H1 (cell line): Measurements from ENCODE around the gene KRTAP3-2. TPM values are rescaled to one million over a fixed set of nuclear protein-coding genes. Genes with fewer than 3 reads are reported as not detected.

Source experiments
- CTCF ChIA-PET: fragments of 300-600 bp; sonication (Branson Sonifier 250); formaldehyde crosslinking; loops from one replicate; lab custom pipeline; 2021; ENCODE audit not compliant: partially characterized antibody; lab: Charles Lee
- POLR2A ChIA-PET: fragments of 300-600 bp; sonication (Branson Sonifier 250); formaldehyde crosslinking; loops from one replicate; lab custom pipeline; 2021; ENCODE audit warnings: inconsistent platforms; ENCODE audit not compliant: partially characterized antibody; lab: Charles Lee
- DNase-seq, 2 experiments: peaks; one replicate each; pipeline versions ENCODE4 v3.0.0 to v3.0.0-alpha.2; 2010 to 2022; ENCODE audit warnings: low spot score in 2 of 2, low read depth in 1 of 2, mixed read lengths in 1 of 2
- FAIRE-seq: peaks from 2 replicates; lab custom pipeline; 2011; peaks lifted over from hg19 to GRCh38; lab: Jason Lieb, UNC
- H2AFZ ChIP-seq: 2 replicates; pipeline ENCODE4 v1.8.1; 2012; ENCODE audit warnings: low read length, inconsistent platforms
- H2AK5ac ChIP-seq: 2 replicates; pipeline ENCODE4 v1.6.1; 2013; ENCODE audit warnings: low read depth, low read length
- H2BK120ac ChIP-seq: replicated peaks from 2 replicates; pipeline ENCODE3; 2013; ENCODE audit warnings: low read depth, low read length, inconsistent platforms
- H2BK12ac ChIP-seq: 2 replicates; pipeline ENCODE4 v1.6.1; 2013; ENCODE audit warnings: low read depth, low read length
- H2BK15ac ChIP-seq: 2 replicates; pipeline ENCODE4 v1.6.1; 2013; ENCODE audit warnings: low read length
- H2BK20ac ChIP-seq: 2 replicates; pipeline ENCODE4 v1.6.1; 2013; ENCODE audit warnings: low read length
- H2BK5ac ChIP-seq: 2 replicates; pipeline ENCODE4 v1.6.1; 2013; ENCODE audit warnings: low read depth, low read length
- H3K14ac ChIP-seq: 2 replicates; pipeline ENCODE4 v1.6.1; 2013; ENCODE audit warnings: inconsistent platforms; ENCODE audit not compliant: insufficient read length
- H3K18ac ChIP-seq: 2 replicates; pipeline ENCODE4 v1.6.1; 2013; ENCODE audit warnings: low read length; ENCODE audit errors: extremely low read depth
- H3K23ac ChIP-seq: 2 replicates; pipeline ENCODE4 v1.6.1; 2013; ENCODE audit warnings: inconsistent platforms; ENCODE audit not compliant: insufficient read length
- H3K23me2 ChIP-seq: 2 replicates; pipeline ENCODE4 v1.6.1; 2013; ENCODE audit warnings: low read depth, low read length
- H3K27ac ChIP-seq: 2 replicates; pipeline ENCODE4 v1.6.1; 2011; ENCODE audit warnings: low read depth, low read length, inconsistent platforms
- H3K27me3 ChIP-seq, 4 experiments: replicated peaks in 1 of 4; 1 replicate in 1 of 4; 2 replicates in 3 of 4; pipeline versions ENCODE4 v1.6.1 to v1.8.1; 2011 to 2013; ENCODE audit warnings: low read length in 3 of 4, mild to moderate bottlenecking in 3 of 4, inconsistent platforms in 2 of 4, mixed read lengths in 2 of 4, moderate library complexity in 1 of 4; ENCODE audit not compliant: control insufficient read depth in 3 of 4, insufficient read depth in 3 of 4; ENCODE audit errors: extremely low read depth in 1 of 4
- H3K36me3 ChIP-seq, 4 experiments: 2 replicates each; pipeline versions ENCODE4 v1.6.1 to v1.8.1; 2011 to 2013; ENCODE audit warnings: mild to moderate bottlenecking in 4 of 4, low read length in 3 of 4, moderate library complexity in 2 of 4, control low read depth in 1 of 4, inconsistent platforms in 1 of 4; ENCODE audit not compliant: insufficient read depth in 4 of 4, control insufficient read depth in 2 of 4
- H3K4ac ChIP-seq: replicated peaks from 2 replicates; pipeline ENCODE3; 2013; ENCODE audit warnings: low read length, low read depth, mixed read lengths, inconsistent platforms; ENCODE audit not compliant: insufficient read length
- H3K4me1 ChIP-seq, 4 experiments: replicated peaks in 1 of 4; 1 replicate in 1 of 4; 2 replicates in 3 of 4; pipeline versions ENCODE4 v1.6.1 to v1.8.1; 2011 to 2013; ENCODE audit warnings: low read length in 3 of 4, inconsistent platforms in 2 of 4, mixed read lengths in 1 of 4; ENCODE audit not compliant: insufficient read depth in 4 of 4, control insufficient read depth in 3 of 4
- H3K4me2 ChIP-seq, 2 experiments: 2 replicates each; pipeline versions ENCODE4 v1.6.1 to v1.8.1; 2011 to 2013; ENCODE audit warnings: low read depth in 2 of 2, low read length in 2 of 2, control low read depth in 1 of 2, inconsistent platforms in 1 of 2, mild to moderate bottlenecking in 1 of 2; ENCODE audit not compliant: insufficient read depth in 1 of 2
- H3K4me3 ChIP-seq, 4 experiments: fragments of 200-600, 300-600 bp in 1 of 4; sonication (generic), shearing (Covaris generic), sonication (Bioruptor Twin) in 1 of 4; 2 replicates each; pipeline versions ENCODE4 v1.5.1 to v1.8.1; 2011 to 2016; ENCODE audit warnings: low read length in 4 of 4, low read depth in 3 of 4, control low read depth in 2 of 4, inconsistent platforms in 2 of 4, mild to moderate bottlenecking in 2 of 4, mixed read lengths in 1 of 4, moderate library complexity in 1 of 4; ENCODE audit not compliant: insufficient read depth in 2 of 4; ENCODE audit errors: extremely low read depth in 1 of 4
- H3K56ac ChIP-seq: replicated peaks from 2 replicates; pipeline ENCODE3; 2013; ENCODE audit warnings: low read depth, mild to moderate bottlenecking, mixed read lengths, low read length, inconsistent platforms; ENCODE audit not compliant: insufficient read length
- H3K79me1 ChIP-seq: 2 replicates; pipeline ENCODE4 v1.6.1; 2013; ENCODE audit warnings: low read depth, low read length, control low read depth
- H3K79me2 ChIP-seq, 2 experiments: 2 replicates each; pipeline versions ENCODE4 v1.6.1 to v1.8.1; 2012 to 2013; ENCODE audit warnings: low read length in 2 of 2, mild to moderate bottlenecking in 2 of 2, inconsistent platforms in 1 of 2; ENCODE audit not compliant: insufficient read depth in 2 of 2, control insufficient read depth in 1 of 2
- H3K9ac ChIP-seq, 4 experiments: replicated peaks in 1 of 4; 1 replicate in 1 of 4; 2 replicates in 3 of 4; pipeline versions ENCODE4 v1.6.1 to v1.8.1; 2011 to 2013; ENCODE audit warnings: low read depth in 3 of 4, low read length in 3 of 4, control low read depth in 2 of 4, mild to moderate bottlenecking in 2 of 4, moderate library complexity in 2 of 4, inconsistent platforms in 1 of 4; ENCODE audit errors: extremely low read depth in 1 of 4
- H3K9me3 ChIP-seq, 2 experiments: 2 replicates each; pipeline versions ENCODE4 v1.6.1 to v1.8.1; 2012 to 2013; ENCODE audit warnings: mild to moderate bottlenecking in 2 of 2, moderate library complexity in 2 of 2, control low read depth in 1 of 2, inconsistent platforms in 1 of 2, low read depth in 1 of 2, low read length in 1 of 2, mixed read lengths in 1 of 2; ENCODE audit not compliant: insufficient read depth in 2 of 2
- H4K20me1 ChIP-seq, 2 experiments: replicated peaks in 1 of 2; 2 replicates each; pipeline versions ENCODE3 to v1.8.1; 2011 to 2013; ENCODE audit warnings: inconsistent platforms in 2 of 2, low read length in 2 of 2, mild to moderate bottlenecking in 1 of 2; ENCODE audit not compliant: insufficient read depth in 2 of 2, control insufficient read depth in 1 of 2
- H4K5ac ChIP-seq: 2 replicates; pipeline ENCODE4 v1.6.1; 2013; ENCODE audit warnings: low read length, low read depth, mixed read lengths, inconsistent platforms; ENCODE audit not compliant: insufficient read length
- H4K8ac ChIP-seq: 2 replicates; pipeline ENCODE4 v1.8.0; 2013; ENCODE audit warnings: mild to moderate bottlenecking, moderate library complexity, low read length, inconsistent platforms; ENCODE audit not compliant: insufficient read depth; ENCODE audit errors: extremely low read depth
- H4K91ac ChIP-seq: replicated peaks from 2 replicates; pipeline ENCODE3; 2013; ENCODE audit warnings: low read length, mixed read lengths, inconsistent platforms; ENCODE audit not compliant: insufficient read length
- CTBP2 ChIP-seq: IDR thresholded peaks from 2 replicates; pipeline ENCODE4 v1.7.0; 2011; ENCODE audit warnings: borderline replicate concordance, mild to moderate bottlenecking, moderate library complexity, mixed read lengths, low read length; ENCODE audit not compliant: insufficient read depth, insufficient read length
- JUN ChIP-seq: IDR thresholded peaks from 2 replicates; pipeline ENCODE4 v1.6.1; 2011; ENCODE audit warnings: low read depth, mild to moderate bottlenecking, improper control_type of control experiment, low read length
- SP1 ChIP-seq: IDR thresholded peaks from 2 replicates; pipeline ENCODE4 v1.6.1; 2011; ENCODE audit warnings: low read depth, low read length
- ZNF274 ChIP-seq: IDR thresholded peaks from 2 replicates; pipeline ENCODE4 v1.7.0; 2012; ENCODE audit warnings: low read length, borderline replicate concordance; ENCODE audit errors: extremely low read depth
- WGBS, 2 experiments: shearing (Covaris generic) in 1 of 2; methylation state at CpG; one replicate each; pipeline versions ENCODE4 v1.1.6 to v1.1.7; 2013 to 2015; ENCODE audit warnings: low lambda C conversion rate in 2 of 2, mixed read lengths in 2 of 2, inconsistent platforms in 1 of 2, low coverage in 1 of 2, missing lambda C conversion rate in 1 of 2; ENCODE audit not compliant: insufficient replicate concordance in 2 of 2, insufficient coverage in 1 of 2, insufficient read length in 1 of 2; ENCODE audit errors: extremely low coverage in 1 of 2, missing lambda C conversion rate in 1 of 2; 5-methylcytosine and 5-hydroxymethylcytosine counted together
- polyA plus RNA-seq, 7 experiments: library from polyadenylated mRNA; depleted of rRNA in 3 of 7; stranded (reverse) in 5 of 7; unstranded in 2 of 7; fragments of >200 nt in 5 of 7; fragments of 200-250 nt in 2 of 7; gene quantifications; 1 replicate in 5 of 7; 2 replicates in 1 of 7; 4 replicates in 1 of 7; pipeline versions ENCODE4 v1.2.1 to v1.2.3, GENCODE V29; 2011 to 2013; ENCODE audit warnings: missing spikeins in 2 of 7, mixed read lengths in 2 of 7
- total RNA-seq: library from RNA; stranded (reverse); fragmentation: NEBNext Ultra II Directional; extraction: Animal tissue kit (Norgen Biotek cat#: 25700); gene quantifications from 2 replicates; pipeline ENCODE4 v1.2.1, GENCODE V29; 2021
- TF ChIP-seq, protein P1 (sequence below): IDR thresholded peaks from 2 replicates; pipeline ENCODE4 v1.6.1; 2012; ENCODE audit warnings: inconsistent platforms

The KRTAP3-2 gene
- total and polyA plus RNA-seq, 2 of the 8 experiments (the other 6 are each of a cell fraction or from before 2014, with no cell fraction given): not detected

DNA sequence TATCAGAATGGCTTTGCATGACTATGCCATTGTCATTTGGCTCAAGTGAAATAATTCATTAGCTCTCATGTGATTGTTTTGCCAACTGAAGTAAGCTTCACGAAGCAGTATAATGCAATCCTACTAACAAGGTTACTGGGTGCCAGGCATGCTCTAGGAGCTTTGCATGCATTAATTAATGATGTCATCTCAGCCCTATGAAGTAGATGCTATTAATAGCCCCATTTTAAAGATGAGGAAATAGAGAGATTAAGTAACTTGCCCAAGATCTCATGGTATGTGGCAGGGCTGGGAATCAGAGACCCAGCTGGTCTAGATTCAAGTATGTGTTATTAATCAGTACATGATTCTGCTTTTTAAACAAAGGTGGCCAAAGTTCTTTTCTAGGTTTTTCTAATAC lies 47.0 kb downstream of the KRTAP3-2 start:
- H2BK20ac ChIP-seq: no peak overlapping the region
- H3K18ac ChIP-seq: no peak overlapping the region
- H2BK120ac ChIP-seq: no peak overlapping the region
- H2BK15ac ChIP-seq: no peak overlapping the region
- H4K5ac ChIP-seq: no peak overlapping the region
- no peaks in the 10 kb centered on the region for H4K20me1 ChIP-seq
- no peak overlapping the region for H3K4ac ChIP-seq
- H3K9ac ChIP-seq: no peak overlapping the region
- H3K4me1 ChIP-seq: peaks cover 0 to 3% (median 0%) of the 10 kb centered on the region in 4 experiments; a peak in 1 of 7 replicates
- no peaks in the 10 kb centered on the region for H3K27me3 ChIP-seq
- no peak for FAIRE-seq
- H3K23ac ChIP-seq: no peak overlapping the region
- no peaks in the 10 kb centered on the region for H3K79me1 ChIP-seq
- H3K14ac ChIP-seq: no peak overlapping the region
- no peaks in the 10 kb centered on the region for H3K9me3 ChIP-seq
- no peak overlapping the region for H2BK12ac ChIP-seq
- H3K79me2 ChIP-seq: no peaks in the 10 kb centered on the region
- TF ChIP-seq SP1 (no peak), JUN (no peak), CTBP2 (no peak), ZNF274 (no peak)
- TF ChIP-seq, protein P1, sequence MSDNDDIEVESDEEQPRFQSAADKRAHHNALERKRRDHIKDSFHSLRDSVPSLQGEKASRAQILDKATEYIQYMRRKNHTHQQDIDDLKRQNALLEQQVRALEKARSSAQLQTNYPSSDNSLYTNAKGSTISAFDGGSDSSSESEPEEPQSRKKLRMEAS: no peak
- ChIA-PET CTCF (interaction anchor here (0.9 to 1.5 kb wide), 4 partner anchors 9 to 20 kb away, joined by 3 to 6 read pairs (median 4); no protein-coding TSS in a partner anchor), POLR2A (no interaction called here)
- H2BK5ac ChIP-seq: no peak overlapping the region
- WGBS, 2 experiments: 94% methylated on average over 1 of the region's 1 CpG; no CpG with 5 or more reads in 1 of the 2 experiments
- no peaks in the 10 kb centered on the region for H3K36me3 ChIP-seq
- H3K27ac ChIP-seq: no peak overlapping the region
- no peak overlapping the region for H3K56ac ChIP-seq
- H3K4me3 ChIP-seq: no peak overlapping the region
- H4K91ac ChIP-seq: no peak overlapping the region
- H2AK5ac ChIP-seq: no peak overlapping the region
- no peak overlapping the region for H3K4me2 ChIP-seq
- no peak overlapping the region for H4K8ac ChIP-seq
- no peak overlapping the region for H2AFZ ChIP-seq
- DNase-seq: no peak
- no peaks in the 10 kb centered on the region for H3K23me2 ChIP-seq
